ENCODE results near the gene LYPD6B. TPM values are rescaled to one million over a fixed set of nuclear protein-coding genes. Genes with fewer than 3 reads are reported as not detected.

The LYPD6B gene
- total RNA-seq, 1 donor from 2014 or later = 10.1 TPM

GRCh38 chr2:149094217-149095015 lies 55.9 kb downstream of the LYPD6B start:
- Histone ChIP-seq H3K27ac (no peak overlapping the region), H3K36me3 (no peaks in the 10 kb centered on the region), H3K9me3 (no peaks in the 10 kb centered on the region), H3K4me3 (no peak overlapping the region), H3K27me3 (no peaks in the 10 kb centered on the region), H3K4me1 (no peaks in the 10 kb centered on the region)
- TF ChIP-seq CTCF (IDR thresholded peaks at IDR 0.05) = no peak
- TF ChIP-seq POLR2AphosphoS5 (IDR thresholded peaks at IDR 0.05; ENCODE audit: insufficient read depth in 1 of 2, low read depth in 1 of 2) = no peak
- TF ChIP-seq POLR2A (IDR thresholded peaks at IDR 0.05) = no peak
- no peak for DNase-seq (ENCODE audit: extremely low spot score in 2 of 2)
- intact Hi-C loops (cut with DNase I) = no loop called here

- no peak for TF ChIP-seq POLR2AphosphoS5 (IDR thresholded peaks at IDR 0.05; ENCODE audit: insufficient read depth in 1 of 2, low read depth in 1 of 2)
- no peak for TF ChIP-seq POLR2A (IDR thresholded peaks at IDR 0.05)
- TF ChIP-seq CTCF (IDR thresholded peaks at IDR 0.05) = no peak
- Histone ChIP-seq H3K4me3 (no peak overlapping the region), H3K27ac (no peak overlapping the region), H3K4me1 (no peaks in the 10 kb centered on the region), H3K9me3 (no peaks in the 10 kb centered on the region), H3K27me3 (no peaks in the 10 kb centered on the region), H3K36me3 (no peaks in the 10 kb centered on the region)
- DNase-seq (ENCODE audit: extremely low spot score in 2 of 2) = no peak
- intact Hi-C loops (cut with DNase I) = no loop called here
Measured at GRCh38 chr2:149098701-149099100, 60.2 kb downstream of the LYPD6B start.

- Histone ChIP-seq H3K36me3 (no peaks in the 10 kb centered on the region), H3K27ac (no peak overlapping the region), H3K4me3 (no peak overlapping the region), H3K9me3 (no peaks in the 10 kb centered on the region), H3K4me1 (no peaks in the 10 kb centered on the region), H3K27me3 (no peaks in the 10 kb centered on the region)
- DNase-seq (ENCODE audit: extremely low spot score in 2 of 2) = no peak
- TF ChIP-seq POLR2AphosphoS5 (IDR thresholded peaks at IDR 0.05; ENCODE audit: insufficient read depth in 1 of 2, low read depth in 1 of 2) = no peak
- no peak for TF ChIP-seq POLR2A (IDR thresholded peaks at IDR 0.05)
- TF ChIP-seq CTCF (IDR thresholded peaks at IDR 0.05) = no peak
- intact Hi-C loops (cut with DNase I) = no loop called here
Measured at GRCh38 chr2:149099298-149099697, 60.8 kb downstream of the LYPD6B start.

- Histone ChIP-seq H3K27ac (no peak overlapping the region), H3K4me1 (no peaks in the 10 kb centered on the region), H3K36me3 (no peaks in the 10 kb centered on the region), H3K27me3 (no peaks in the 10 kb centered on the region), H3K9me3 (no peaks in the 10 kb centered on the region), H3K4me3 (no peak overlapping the region)
- intact Hi-C loops (cut with DNase I) = loop anchor here (10.0 kb wide), 1 partner anchor 1964 kb away; no protein-coding TSS in a partner anchor
- no peak for TF ChIP-seq POLR2AphosphoS5 (IDR thresholded peaks at IDR 0.05; ENCODE audit: insufficient read depth in 1 of 2, low read depth in 1 of 2)
- TF ChIP-seq POLR2A (IDR thresholded peaks at IDR 0.05) = no peak
- TF ChIP-seq CTCF (IDR thresholded peaks at IDR 0.05) = no peak
- no peak for DNase-seq (ENCODE audit: extremely low spot score in 2 of 2)
Measured at GRCh38 chr2:149100739-149101699, 62.5 kb downstream of the LYPD6B start.

All from vagina (tissue), 2 donors.